Uterus (tissue), 4 donors: ENCODE measurements around the gene METAP1D. TPM values are rescaled to one million over a fixed set of nuclear protein-coding genes. Genes with fewer than 3 reads are reported as not detected.

Experiments
- DNase-seq, 2 donors: peaks; one replicate each; pipeline ENCODE4 v3.0.0-alpha.2; 2019 to 2020
- H3K27ac ChIP-seq, 2 donors: fragments of 200-600 bp; sonication (generic); 1 replicate in 1 of 2; 2 replicates in 1 of 2; pipeline ENCODE4 v1.5.1; 2016 to 2018
- H3K27me3 ChIP-seq, 2 donors: fragments of 200-600 bp; sonication (generic); one replicate each; pipeline ENCODE4 v1.5.1; 2018 to 2019; ENCODE audit warnings: control low read depth in 1 of 2
- H3K36me3 ChIP-seq, 2 donors: fragments of 200-600 bp; sonication (generic); one replicate each; pipeline ENCODE4 v1.5.1; 2019; ENCODE audit warnings: control low read depth in 1 of 2
- H3K4me1 ChIP-seq, 2 donors: fragments of 200-600 bp; sonication (generic); one replicate each; pipeline ENCODE4 v1.5.1; 2018 to 2019; ENCODE audit warnings: control low read depth in 1 of 2
- H3K4me3 ChIP-seq, 2 donors: fragments of 200-600 bp; sonication (generic); 1 replicate in 1 of 2; 2 replicates in 1 of 2; pipeline ENCODE4 v1.5.1; 2018 to 2019; ENCODE audit warnings: mild to moderate bottlenecking in 1 of 2
- H3K9me3 ChIP-seq, 2 donors: fragments of 200-600 bp; sonication (generic); one replicate each; pipeline ENCODE4 v1.5.1; 2019; ENCODE audit warnings: control low read depth in 1 of 2
- CTCF ChIP-seq, 4 experiments: fragments of 200-600 bp in 2 of 4; fragments of 450-650 bp in 2 of 4; sonication (generic) in 2 of 4; IDR thresholded peaks; one replicate each; pipeline ENCODE4 v1.5.1; 2016 to 2019; ENCODE audit warnings: antibody characterized with exemption in 4 of 4, mild to moderate bottlenecking in 2 of 4, moderate library complexity in 1 of 4
- POLR2A ChIP-seq, 2 donors: fragments of 450-650 bp; IDR thresholded peaks; one replicate each; pipeline ENCODE4 v1.6.1; 2016; ENCODE audit warnings: antibody characterized with exemption in 2 of 2, mild to moderate bottlenecking in 1 of 2, moderate library complexity in 1 of 2
- intact Hi-C: fragments of 100-400 bp; cut with DNase I; formaldehyde crosslinking; loops from one replicate; pipeline ENCODE4 v1.15.1; 2023; ENCODE audit warnings: low total_unique reads
- total RNA-seq, 4 donors: library from RNA; depleted of rRNA in 3 of 4; stranded (reverse); fragments of >200 nt in 3 of 4; gene quantifications; one replicate each; pipeline versions ENCODE4 v1.1.0 to v1.2.4, GENCODE V29; 2014 to 2023
- donor health status: DM: yes; HTN: yes; CAD: no.

Gene METAP1D
- total RNA-seq, 4 donors from 2014 or later, result 7.9 to 38.2 (median 15.8) TPM

- no peaks in the 10 kb centered on the region for H3K36me3 ChIP-seq
- no peak overlapping the region for H3K27ac ChIP-seq
- no peaks in the 10 kb centered on the region for H3K4me1 ChIP-seq
- no peak overlapping the region for H3K4me3 ChIP-seq
- H3K27me3 ChIP-seq, result no peaks in the 10 kb centered on the region
- H3K9me3 ChIP-seq, result no peaks in the 10 kb centered on the region
- intact Hi-C loops, result no loop called here
- TF ChIP-seq POLR2A (IDR thresholded peaks at IDR 0.05) (no peak), CTCF (IDR thresholded peaks at IDR 0.05) (no peak)
- DNase-seq, result no peak
These were observed 34.5 kb upstream of the METAP1D start for GRCh38 chr2:171965238-171965637.

DNA sequence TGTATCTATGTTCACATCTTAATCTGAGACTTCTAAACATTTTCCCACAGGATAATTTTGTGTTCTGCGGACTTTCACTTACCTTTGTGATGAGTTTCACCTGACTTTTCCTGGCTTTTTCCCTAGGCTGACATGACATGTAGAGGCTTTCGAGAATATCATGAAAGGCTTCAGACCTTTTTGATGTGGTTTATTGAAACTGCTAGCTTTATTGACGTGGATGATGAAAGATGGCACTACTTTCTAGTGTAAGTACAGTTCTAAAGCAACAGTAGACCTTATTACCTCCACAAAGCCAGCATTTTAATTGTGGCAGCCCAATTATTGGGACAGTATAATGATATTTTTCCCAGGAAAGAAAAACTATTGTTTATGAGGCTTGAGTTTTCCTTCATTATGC, 34.1 kb upstream of the METAP1D start:
- DNase-seq, result no peak
- Histone ChIP-seq H3K4me3 (no peak overlapping the region), H3K27me3 (no peaks in the 10 kb centered on the region), H3K9me3 (no peaks in the 10 kb centered on the region), H3K27ac (no peak overlapping the region), H3K36me3 (no peaks in the 10 kb centered on the region), H3K4me1 (no peaks in the 10 kb centered on the region)
- intact Hi-C loops, result no loop called here
- TF ChIP-seq POLR2A (IDR thresholded peaks at IDR 0.05), result no peak
- TF ChIP-seq CTCF (IDR thresholded peaks at IDR 0.05), result no peak

DNA sequence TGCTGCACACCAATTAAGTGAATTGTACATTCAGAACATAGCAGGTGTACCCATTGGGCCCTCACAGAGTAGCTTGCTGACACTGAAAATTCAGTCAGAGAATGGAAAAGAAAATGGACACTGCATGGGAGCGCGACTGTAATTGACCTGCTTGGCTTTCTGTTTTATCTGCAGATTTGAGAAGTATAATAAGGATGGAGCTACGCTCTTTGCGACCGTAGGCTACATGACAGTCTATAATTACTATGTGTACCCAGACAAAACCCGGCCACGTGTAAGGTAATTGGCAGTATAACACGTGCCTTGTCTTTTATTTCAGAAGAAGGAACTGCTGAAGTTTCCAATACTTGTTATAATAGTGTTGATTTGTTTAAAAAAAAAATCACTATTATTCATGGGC, 33.5 kb upstream of the METAP1D start:
- H3K4me1 ChIP-seq, result no peaks in the 10 kb centered on the region
- H3K4me3 ChIP-seq, result no peak overlapping the region
- no peaks in the 10 kb centered on the region for H3K36me3 ChIP-seq
- TF ChIP-seq POLR2A (IDR thresholded peaks at IDR 0.05), result no peak
- TF ChIP-seq CTCF (IDR thresholded peaks at IDR 0.05), result no peak
- no peaks in the 10 kb centered on the region for H3K27me3 ChIP-seq
- H3K27ac ChIP-seq, result no peak overlapping the region
- no peak for DNase-seq
- H3K9me3 ChIP-seq, result no peaks in the 10 kb centered on the region
- intact Hi-C loops, result no loop called here

DNA sequence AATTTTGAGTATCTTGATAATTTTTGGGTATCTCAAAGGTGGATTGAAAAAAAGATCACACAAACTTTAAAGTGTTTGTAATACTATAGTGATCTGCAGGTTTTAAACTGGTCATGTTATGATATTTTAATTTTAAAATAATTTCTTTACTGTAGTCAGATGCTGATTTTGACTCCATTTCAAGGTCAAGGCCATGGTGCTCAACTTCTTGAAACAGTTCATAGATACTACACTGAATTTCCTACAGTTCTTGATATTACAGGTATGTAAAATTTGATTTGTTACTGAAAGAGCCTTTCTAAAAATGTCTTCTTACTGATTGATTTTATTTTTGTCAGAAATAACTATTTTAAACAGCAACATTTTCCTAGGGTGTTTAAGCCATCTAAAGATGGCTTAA, 33.1 kb upstream of the METAP1D start:
- intact Hi-C loops, result no loop called here
- TF ChIP-seq POLR2A (IDR thresholded peaks at IDR 0.05) (no peak), CTCF (IDR thresholded peaks at IDR 0.05) (no peak)

DNA sequence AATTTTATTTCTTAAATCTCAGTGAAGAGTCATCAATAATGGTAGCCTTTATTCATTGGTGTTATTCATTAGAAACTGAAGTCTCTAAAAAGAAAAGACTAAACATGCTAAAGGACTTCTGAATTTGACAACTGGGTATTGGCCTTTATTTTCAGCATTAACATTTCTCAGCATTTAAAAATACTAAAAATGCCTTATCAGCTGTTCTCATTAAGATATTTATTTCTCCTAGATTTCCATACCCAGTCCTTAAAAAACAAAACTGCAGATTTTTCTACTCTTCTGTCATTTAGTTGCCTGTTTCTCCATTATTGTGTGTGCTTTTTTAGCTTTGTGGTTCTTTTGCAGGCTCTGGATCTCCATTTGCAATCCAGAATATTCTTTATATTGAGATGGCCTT, 31.2 kb upstream of the METAP1D start:
- intact Hi-C loops, result no loop called here
- no peak for DNase-seq
- no peaks in the 10 kb centered on the region for H3K9me3 ChIP-seq
- H3K4me1 ChIP-seq, result no peaks in the 10 kb centered on the region
- H3K27ac ChIP-seq, result no peak overlapping the region
- H3K27me3 ChIP-seq, result no peaks in the 10 kb centered on the region
- H3K4me3 ChIP-seq, result no peak overlapping the region
- no peak for TF ChIP-seq CTCF (IDR thresholded peaks at IDR 0.05)
- no peak for TF ChIP-seq POLR2A (IDR thresholded peaks at IDR 0.05)
- H3K36me3 ChIP-seq, result no peaks in the 10 kb centered on the region

More for the DNA sequence above, 33.1 kb upstream of the METAP1D start:
- no peaks in the 10 kb centered on the region for H3K36me3 ChIP-seq
- H3K4me1 ChIP-seq, result no peaks in the 10 kb centered on the region
- H3K4me3 ChIP-seq, result no peak overlapping the region
- H3K27ac ChIP-seq, result no peak overlapping the region
- H3K9me3 ChIP-seq, result no peaks in the 10 kb centered on the region
- no peak for DNase-seq
- no peaks in the 10 kb centered on the region for H3K27me3 ChIP-seq
